GM12872 (cell line): ENCODE data around the gene SBF1.

ENCODE experiments used
- CTCF ChIP-seq: IDR thresholded peaks from 3 replicates; pipeline ENCODE4 v1.5.1; 2011; ENCODE audit warnings: low read depth, mild to moderate bottlenecking, low read length, moderate library complexity; ENCODE audit not compliant: insufficient read depth

SBF1 gene

GRCh38 chr22:50465066-50465930 lies 9.5 kb downstream of the SBF1 start:
- no peak for TF ChIP-seq CTCF

- TF ChIP-seq CTCF = no peak
Measured at GRCh38 chr22:50464451-50464850, 10.4 kb downstream of the SBF1 start.

GRCh38 chr22:50463188-50463900 lies 11.5 kb downstream of the SBF1 start:
- no peak for TF ChIP-seq CTCF

GRCh38 chr22:50461979-50462540 lies 12.8 kb downstream of the SBF1 start:
- TF ChIP-seq CTCF = no peak

- no peak for TF ChIP-seq CTCF
Measured at GRCh38 chr22:50461536-50461935, 13.3 kb downstream of the SBF1 start.

GRCh38 chr22:50460938-50461337 lies 13.9 kb downstream of the SBF1 start:
- TF ChIP-seq CTCF = no peak

GRCh38 chr22:50459496-50460140 lies 15.2 kb downstream of the SBF1 start:
- TF ChIP-seq CTCF = no peak
